AG08396 (cell line): Measurements from ENCODE around the gene KCNC3.
"Not testable (repeated sequence)": the region's sequence is repeated elsewhere in the genome, so short reads cannot be mapped to it uniquely, and the experiment has no call there.

ENCODE experiments used
- DNase-seq: peaks from one replicate; pipeline ENCODE4 v3.0.0; 2012; ENCODE audit warnings: low spot score, mixed read lengths

Gene KCNC3

GRCh38 chr19:50353487-50353880, 24.3 kb upstream of the KCNC3 start:
- DNase-seq = not testable (repeated sequence)

- DNase-seq = no peak
These were observed 23.1 kb upstream of the KCNC3 start for GRCh38 chr19:50352242-50352641.

- DNase-seq = no peak
These were observed 20.3 kb upstream of the KCNC3 start for GRCh38 chr19:50349277-50350057.

- not testable (repeated sequence) for DNase-seq
These were observed 18.0 kb upstream of the KCNC3 start for GRCh38 chr19:50347089-50347581.

GRCh38 chr19:50344661-50345318, 15.6 kb upstream of the KCNC3 start:
- no peak for DNase-seq

- no peak for DNase-seq
These were observed 12.0 kb upstream of the KCNC3 start for GRCh38 chr19:50341091-50341564.

- no peak for DNase-seq
These were observed 11.2 kb upstream of the KCNC3 start for GRCh38 chr19:50340331-50340730.

GRCh38 chr19:50337031-50337430, 7.9 kb upstream of the KCNC3 start:
- DNase-seq = not testable (repeated sequence)

GRCh38 chr19:50334741-50335421, 5.7 kb upstream of the KCNC3 start:
- no peak for DNase-seq

- DNase-seq = peak; percentile 92
These were observed 4.8 kb upstream of the KCNC3 start for GRCh38 chr19:50333737-50334617.

- no peak for DNase-seq
These were observed 4.1 kb upstream of the KCNC3 start for GRCh38 chr19:50333235-50333736.

GRCh38 chr19:50332244-50333038, 3.3 kb upstream of the KCNC3 start:
- DNase-seq = peak; percentile 7

GRCh38 chr19:50331994-50332243, 2.7 kb upstream of the KCNC3 start:
- no peak for DNase-seq

- DNase-seq = no peak
These were observed 2.2 kb upstream of the KCNC3 start for GRCh38 chr19:50331221-50331993.

- DNase-seq = peak; percentile 76
These were observed 1.3 kb upstream of the KCNC3 start for GRCh38 chr19:50330365-50331078.

GRCh38 chr19:50329926-50330294, 733 bp upstream of the KCNC3 start:
- DNase-seq = not testable (repeated sequence)

- DNase-seq = no peak
These were observed 368 bp downstream of the KCNC3 start for GRCh38 chr19:50328873-50329145.

GRCh38 chr19:50328224-50328872, 829 bp downstream of the KCNC3 start:
- DNase-seq = no peak
